SH-SY5Y (cell line): Measurements from ENCODE around the gene XK.

Source experiments
- GATA2 ChIP-seq: IDR thresholded peaks from 2 replicates; pipeline ENCODE4 v1.6.1; 2011; ENCODE audit warnings: mild to moderate bottlenecking, low read depth, low read length
- GATA3 ChIP-seq: IDR thresholded peaks from 2 replicates; pipeline ENCODE4 v1.6.1; 2011; ENCODE audit warnings: low read depth, mild to moderate bottlenecking, low read length, moderate library complexity

DNA sequence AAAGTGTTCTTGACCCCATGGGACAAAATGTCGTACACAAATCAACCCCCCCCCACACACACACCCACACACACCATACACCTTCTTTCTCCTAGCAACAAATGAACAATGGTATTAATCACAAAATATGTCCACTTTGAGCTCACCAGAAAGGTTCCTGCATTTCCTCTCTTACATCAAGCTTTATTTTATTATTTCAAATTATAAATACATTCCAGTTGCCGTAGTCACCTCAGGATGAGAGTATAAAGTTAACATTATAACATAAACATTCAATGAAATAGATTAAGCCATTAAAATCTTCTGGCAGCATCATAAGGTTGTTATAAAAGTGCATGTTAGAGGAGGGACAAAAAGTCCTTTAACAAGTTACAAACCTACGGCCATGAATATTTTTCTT is 7.3 kb downstream of the XK start:
- TF ChIP-seq GATA2, result no peak
- TF ChIP-seq GATA3, result no peak
